Measurements from ENCODE around the gene UBE2C. TPM values are rescaled to one million over a fixed set of nuclear protein-coding genes. Genes with fewer than 3 reads are reported as not detected.

UBE2C gene
- polyA plus RNA-seq, 3 donors: 0.15 to 0.58 TPM; not detected in 1

- 80% methylated on average over 1 of the region's 1 CpG for WGBS (ENCODE audit: insufficient coverage)
- Mint-ChIP-seq H3K36me3 (peaks cover 27 to 62% of the 10 kb centered on the region in 2 donors), H3K4me1 (peaks cover 43% of the 10 kb centered on the region), H3K4me3 (no peak overlapping the region), H3K27me3 (ENCODE audit: low read depth in 3 of 3) (no peaks in the 10 kb centered on the region), H3K27ac (peak overlapping the region in 1 of 7 donors; percentile 42), H3K9me3 (peaks cover 0 to 1% (median 0%) of the 10 kb centered on the region in 7 donors)
- Histone ChIP-seq H3K79me2 (ENCODE audit: insufficient read depth, low read length) (peaks cover 14% of the 10 kb centered on the region), H3K36me3 (replicated peaks in 1 of 2; ENCODE audit: control insufficient read depth in 1 of 2, insufficient read depth in 2 of 2, low read length in 2 of 2) (peaks cover 19 to 47% of the 10 kb centered on the region in 2 donors), H2AFZ (ENCODE audit: insufficient read depth, low read depth, low read length, poor library complexity, severe bottlenecking) (no peak overlapping the region), H3K9me3 (replicated peaks in 1 of 2; ENCODE audit: control insufficient read depth in 1 of 2, insufficient read depth in 1 of 2, low read length in 2 of 2) (no peaks in the 10 kb centered on the region), H3K4me2 (replicated peaks; ENCODE audit: extremely low read depth, low read length, poor library complexity, severe bottlenecking) (no peak overlapping the region), H3K9ac (ENCODE audit: insufficient read depth, low read length, poor library complexity, severe bottlenecking) (no peak overlapping the region), H3K27ac (ENCODE audit: low read depth in 1 of 2, low read length in 2 of 2) (no peak overlapping the region), H3K27me3 (ENCODE audit: control insufficient read depth in 2 of 2, insufficient read depth in 2 of 2, low read length in 2 of 2) (no peaks in the 10 kb centered on the region), H3K4me3 (replicated peaks in 1 of 3; ENCODE audit: low read depth in 2 of 3, low read length in 3 of 3) (no peak overlapping the region), H3K4me1 (ENCODE audit: control insufficient read depth in 1 of 2, insufficient read depth in 2 of 2, low read length in 2 of 2) (peaks cover 45 to 50% of the 10 kb centered on the region in 2 donors), H4K20me1 (ENCODE audit: insufficient read depth, low read length) (peaks cover 13% of the 10 kb centered on the region)
- intact Hi-C loops (cut with micrococcal nuclease): no loop called here
- no peak for TF ChIP-seq CTCF (IDR thresholded peaks at IDR 0.05)
- no peak for DNase-seq
Observed at GRCh38 chr20:45836841-45837240, 24.4 kb downstream of the UBE2C start.

- no peak overlapping the region for H3K9ac ChIP-seq (ENCODE audit: insufficient read depth, low read length, poor library complexity, severe bottlenecking)
- DNase-seq: no peak
- peaks cover 49 to 84% of the 10 kb centered on the region in 2 donors for H3K36me3 ChIP-seq (replicated peaks in 1 of 2; ENCODE audit: control insufficient read depth in 1 of 2, insufficient read depth in 2 of 2, low read length in 2 of 2)
- H3K4me3 ChIP-seq (replicated peaks in 1 of 3; ENCODE audit: low read depth in 2 of 3, low read length in 3 of 3): no peak overlapping the region
- Mint-ChIP-seq H3K36me3 (peaks cover 52 to 94% of the 10 kb centered on the region in 2 donors), H3K4me1 (peaks cover 25% of the 10 kb centered on the region), H3K27me3 (ENCODE audit: low read depth in 3 of 3) (no peaks in the 10 kb centered on the region), H3K4me3 (no peak overlapping the region), H3K27ac (no peak overlapping the region), H3K9me3 (peaks cover 0 to 1% (median 0%) of the 10 kb centered on the region in 7 donors)
- H3K4me2 ChIP-seq (replicated peaks; ENCODE audit: extremely low read depth, low read length, poor library complexity, severe bottlenecking): no peak overlapping the region
- no peaks in the 10 kb centered on the region for H3K27me3 ChIP-seq (ENCODE audit: control insufficient read depth in 2 of 2, insufficient read depth in 2 of 2, low read length in 2 of 2)
- peaks cover 26% of the 10 kb centered on the region for H4K20me1 ChIP-seq (ENCODE audit: insufficient read depth, low read length)
- peaks cover 20 to 22% of the 10 kb centered on the region in 2 donors for H3K4me1 ChIP-seq (ENCODE audit: control insufficient read depth in 1 of 2, insufficient read depth in 2 of 2, low read length in 2 of 2)
- no peak overlapping the region for H3K27ac ChIP-seq (ENCODE audit: low read depth in 1 of 2, low read length in 2 of 2)
- H3K79me2 ChIP-seq (ENCODE audit: insufficient read depth, low read length): peaks cover 2% of the 10 kb centered on the region
- no peak for TF ChIP-seq CTCF (IDR thresholded peaks at IDR 0.05)
- intact Hi-C loops (cut with micrococcal nuclease): no loop called here
- H3K9me3 ChIP-seq (replicated peaks in 1 of 2; ENCODE audit: control insufficient read depth in 1 of 2, insufficient read depth in 1 of 2, low read length in 2 of 2): no peaks in the 10 kb centered on the region
- H2AFZ ChIP-seq (ENCODE audit: insufficient read depth, low read depth, low read length, poor library complexity, severe bottlenecking): no peak overlapping the region
- 97% methylated on average over 25 of the region's 25 CpGs for WGBS (ENCODE audit: insufficient coverage)
Observed at GRCh38 chr20:45840700-45841198, 28.3 kb downstream of the UBE2C start.
